ENCODE results near the gene SNX13. TPM values are rescaled to one million over a fixed set of nuclear protein-coding genes. Genes with fewer than 3 reads are reported as not detected.
A peak's percentile ranks its signal among the peaks of the same experiment; 100 is the strongest.

The SNX13 gene
- total and polyA plus RNA-seq, 12 donors: 7.1 to 57.7 (median 44.6) TPM

DNA sequence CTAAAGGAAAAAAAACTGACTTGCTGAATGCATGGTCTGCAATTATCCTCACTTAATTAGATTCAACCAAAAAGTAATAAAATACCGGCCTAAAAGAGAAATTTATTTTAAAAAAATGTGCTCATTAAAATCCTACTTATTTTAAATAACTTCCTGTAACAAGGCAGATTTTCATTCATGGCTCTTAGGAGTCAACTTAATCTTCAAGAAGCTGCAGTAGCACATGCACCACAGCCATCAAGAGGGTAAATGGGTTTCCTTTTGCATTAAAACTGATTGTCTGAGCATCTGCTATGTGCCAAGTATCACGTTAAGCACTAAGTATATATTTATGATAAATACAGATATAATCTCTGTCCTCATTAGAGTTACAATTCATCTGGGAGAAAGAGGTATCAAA is 69.9 kb downstream of the SNX13 start:
- WGBS, 2 donors: 81% methylated on average over 2 of the region's 2 CpGs
- Histone ChIP-seq H3K36me3 (peaks cover 0 to 99% (median 36%) of the 10 kb centered on the region in 9 donors), H3K4me1 (no peaks in the 10 kb centered on the region), H3K27me3 (no peaks in the 10 kb centered on the region), H3K4me3 (no peak overlapping the region), H3K9me3 (peaks cover 0 to 16% (median 6%) of the 10 kb centered on the region in 11 donors), H3K27ac (no peak overlapping the region)
- DNase-seq (no peak), ATAC-seq (no peak)
- intact Hi-C loops (cut with DNase I): no loop called here
- TF ChIP-seq, protein P1, sequence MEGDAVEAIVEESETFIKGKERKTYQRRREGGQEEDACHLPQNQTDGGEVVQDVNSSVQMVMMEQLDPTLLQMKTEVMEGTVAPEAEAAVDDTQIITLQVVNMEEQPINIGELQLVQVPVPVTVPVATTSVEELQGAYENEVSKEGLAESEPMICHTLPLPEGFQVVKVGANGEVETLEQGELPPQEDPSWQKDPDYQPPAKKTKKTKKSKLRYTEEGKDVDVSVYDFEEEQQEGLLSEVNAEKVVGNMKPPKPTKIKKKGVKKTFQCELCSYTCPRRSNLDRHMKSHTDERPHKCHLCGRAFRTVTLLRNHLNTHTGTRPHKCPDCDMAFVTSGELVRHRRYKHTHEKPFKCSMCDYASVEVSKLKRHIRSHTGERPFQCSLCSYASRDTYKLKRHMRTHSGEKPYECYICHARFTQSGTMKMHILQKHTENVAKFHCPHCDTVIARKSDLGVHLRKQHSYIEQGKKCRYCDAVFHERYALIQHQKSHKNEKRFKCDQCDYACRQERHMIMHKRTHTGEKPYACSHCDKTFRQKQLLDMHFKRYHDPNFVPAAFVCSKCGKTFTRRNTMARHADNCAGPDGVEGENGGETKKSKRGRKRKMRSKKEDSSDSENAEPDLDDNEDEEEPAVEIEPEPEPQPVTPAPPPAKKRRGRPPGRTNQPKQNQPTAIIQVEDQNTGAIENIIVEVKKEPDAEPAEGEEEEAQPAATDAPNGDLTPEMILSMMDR (IDR thresholded peaks at IDR 0.05): no peak

DNA sequence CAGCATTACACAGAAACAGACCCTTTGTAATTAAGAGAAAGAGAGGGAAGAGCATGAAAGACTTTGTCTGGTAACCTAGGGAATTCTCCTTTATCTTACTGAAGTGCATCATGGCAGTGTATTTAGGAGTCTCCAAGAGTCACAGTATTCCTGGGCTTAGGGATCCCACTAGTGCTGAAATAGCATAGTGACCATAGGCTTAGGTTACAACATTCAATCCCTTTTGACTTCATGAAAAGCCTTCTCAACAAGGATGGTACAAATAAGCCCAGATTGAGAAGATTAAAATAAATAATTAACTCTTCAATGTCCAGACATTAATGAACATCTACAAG is 76.5 kb downstream of the SNX13 start:
- no peak for DNase-seq
- H3K36me3 ChIP-seq: peaks cover 0 to 88% (median 25%) of the 10 kb centered on the region in 9 donors
- peaks cover 0 to 16% (median 0%) of the 10 kb centered on the region in 9 donors for H3K4me1 ChIP-seq
- no peak overlapping the region for H3K4me3 ChIP-seq
- no peaks in the 10 kb centered on the region for H3K27me3 ChIP-seq
- peaks cover 0 to 32% (median 7%) of the 10 kb centered on the region in 11 donors for H3K9me3 ChIP-seq
- TF ChIP-seq, protein P1 (IDR thresholded peaks at IDR 0.05): no peak
- no peak overlapping the region for H3K27ac ChIP-seq
- peak in 1 of 8 donors; percentile 19 for ATAC-seq
- intact Hi-C loops (cut with DNase I): no loop called here

DNA sequence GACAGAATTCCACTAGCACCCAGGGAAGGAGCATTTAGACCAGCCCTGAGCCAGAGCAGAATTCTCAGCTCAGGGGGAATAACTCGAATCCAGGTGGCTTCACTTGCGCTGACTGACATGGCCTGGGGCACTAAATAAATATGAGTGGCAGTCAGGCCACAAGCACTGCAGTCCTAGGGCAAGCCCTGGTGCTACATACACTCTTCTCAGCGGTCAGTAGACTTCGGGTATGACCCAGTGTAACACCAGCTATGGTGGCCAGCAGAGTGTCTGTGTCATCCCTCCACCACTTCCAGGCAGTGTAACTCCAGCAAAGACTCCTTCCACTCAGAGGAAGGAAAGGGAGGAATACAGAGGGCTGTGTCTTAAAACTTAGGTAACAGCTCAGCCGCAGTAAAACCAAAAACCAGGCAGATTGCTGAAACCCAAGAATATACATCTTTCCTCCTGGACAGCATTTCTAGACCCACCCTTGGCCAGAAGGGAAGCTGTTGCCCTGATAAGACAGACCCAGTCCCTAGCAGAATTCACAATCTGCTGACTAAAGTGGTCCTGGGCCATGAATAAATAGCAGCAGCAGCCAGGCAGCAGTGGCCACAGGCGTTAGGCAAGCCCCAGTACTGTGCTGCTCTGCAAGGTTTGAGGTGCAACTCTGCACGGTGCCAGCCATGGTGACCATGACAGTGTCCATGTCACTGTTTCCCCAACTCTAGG is 77.0 kb downstream of the SNX13 start:
- H3K4me1 ChIP-seq: peaks cover 0 to 16% (median 0%) of the 10 kb centered on the region in 9 donors
- intact Hi-C loops (cut with DNase I): no loop called here
- peaks cover 0 to 32% (median 7%) of the 10 kb centered on the region in 11 donors for H3K9me3 ChIP-seq
- 89 to 94% methylated on average over 7 of the region's 7 CpGs for WGBS, 2 donors
- H3K4me3 ChIP-seq: no peak overlapping the region
- H3K36me3 ChIP-seq: peaks cover 0 to 84% (median 25%) of the 10 kb centered on the region in 9 donors
- no peak overlapping the region for H3K27ac ChIP-seq
- no peaks in the 10 kb centered on the region for H3K27me3 ChIP-seq
- ATAC-seq (peak in 2 of 8 donors; percentile 34 to 48), DNase-seq (no peak)
- TF ChIP-seq, protein P1 (IDR thresholded peaks at IDR 0.05): no peak

GRCh38 chr7:17856251-17856650 is 84.0 kb downstream of the SNX13 start:
- WGBS, 2 donors: 95 to 96% methylated on average over 1 of the region's 1 CpG
- Histone ChIP-seq H3K27me3 (no peaks in the 10 kb centered on the region), H3K9me3 (peaks cover 0 to 18% (median 4%) of the 10 kb centered on the region in 11 donors), H3K4me1 (peaks cover 0 to 8% (median 0%) of the 10 kb centered on the region in 9 donors), H3K4me3 (no peak overlapping the region), H3K36me3 (peaks cover 0 to 72% (median 6%) of the 10 kb centered on the region in 9 donors), H3K27ac (no peak overlapping the region)
- TF ChIP-seq, protein P1 (IDR thresholded peaks at IDR 0.05): no peak
- no peak for DNase-seq
- intact Hi-C loops (cut with DNase I): loop anchor here in 1 of 10 donors (10.0 kb wide), 1 partner anchor 51 kb away; no protein-coding TSS in a partner anchor
- no peak for ATAC-seq
